B cell (primary cell): Measurements from ENCODE around the gene MGAT4B. TPM values are rescaled to one million over a fixed set of nuclear protein-coding genes. Genes with fewer than 3 reads are reported as not detected.

Source experiments
- ATAC-seq: fragments of 200-7000 bp; cut with Tn5 transposase; one replicate; pipeline ENCODE4 v1.10.0; 2021; ENCODE audit warnings: low read depth, mild to moderate bottlenecking, moderate number of reproducible peaks, moderate library complexity
- CTCF ChIA-PET: fragments of 350-600 bp; sonication (Branson Sonifier 250); formaldehyde crosslinking; loops from one replicate; lab custom pipeline; 2021; ENCODE audit warnings: antibody characterized with exemption, inconsistent platforms; lab: Charles Lee
- POLR2A ChIA-PET: fragments of 350-600 bp; sonication (Branson Sonifier 250); formaldehyde crosslinking; loops from one replicate; lab custom pipeline; 2021; ENCODE audit warnings: antibody characterized with exemption; lab: Charles Lee
- DNase-seq: peaks from one replicate; pipeline ENCODE4 v3.0.0; 2013
- H2AFZ ChIP-seq: 2 replicates; pipeline ENCODE4 v1.6.1; 2012; ENCODE audit warnings: mild to moderate bottlenecking, low read depth, low read length; ENCODE audit not compliant: insufficient read depth, poor library complexity, severe bottlenecking
- H3K27ac ChIP-seq, 2 donors: 1 replicate in 1 of 2; 2 replicates in 1 of 2; pipeline ENCODE4 v1.5.1; 2012 to 2013; ENCODE audit warnings: low read length in 2 of 2, mild to moderate bottlenecking in 2 of 2, moderate library complexity in 1 of 2
- H3K27me3 ChIP-seq, 4 experiments: fragments of 200-600 bp in 1 of 4; sonication (generic) in 1 of 4; replicated peaks in 1 of 4; 1 replicate in 2 of 4; 2 replicates in 2 of 4; pipeline versions ENCODE4 v1.6.1 to v1.7.0; 2013 to 2016; ENCODE audit warnings: low read length in 3 of 4, mild to moderate bottlenecking in 2 of 4, mixed read lengths in 1 of 4, moderate library complexity in 1 of 4; ENCODE audit not compliant: insufficient read depth in 4 of 4, control insufficient read depth in 3 of 4; ENCODE audit errors: control extremely low read depth in 1 of 4
- H3K36me3 ChIP-seq, 2 experiments: replicated peaks in 1 of 2; 1 replicate in 1 of 2; 2 replicates in 1 of 2; pipeline versions ENCODE4 v1.6.1 to v1.7.1; 2013; ENCODE audit warnings: low read length in 1 of 2; ENCODE audit not compliant: insufficient read depth in 2 of 2, control insufficient read depth in 1 of 2; ENCODE audit errors: control extremely low read depth in 1 of 2, extremely low read depth in 1 of 2
- H3K4me1 ChIP-seq, 2 donors: fragments of 200-600 bp in 1 of 2; sonication (generic) in 1 of 2; 1 replicate in 1 of 2; 2 replicates in 1 of 2; pipeline versions ENCODE4 v1.5.1 to v1.6.1; 2013 to 2017; ENCODE audit warnings: low read length in 2 of 2; ENCODE audit not compliant: control insufficient read depth in 2 of 2, insufficient read depth in 2 of 2
- H3K4me2 ChIP-seq: replicated peaks from 2 replicates; pipeline ENCODE3; 2012; ENCODE audit warnings: mild to moderate bottlenecking, low read depth, low read length; ENCODE audit not compliant: poor library complexity, severe bottlenecking
- H3K4me3 ChIP-seq, 5 experiments: fragments of 200-600 bp in 1 of 5; sonication (generic) in 1 of 5; 1 replicate in 3 of 5; 2 replicates in 2 of 5; pipeline versions ENCODE4 v1.5.1 to v1.7.0; 2011 to 2016; ENCODE audit warnings: low read length in 4 of 5, mild to moderate bottlenecking in 4 of 5, low read depth in 2 of 5, control low read depth in 1 of 5, moderate library complexity in 1 of 5; ENCODE audit not compliant: insufficient read depth in 1 of 5; ENCODE audit errors: control extremely low read depth in 1 of 5, extremely low read depth in 1 of 5
- H3K79me2 ChIP-seq: fragments of 200-600 bp; sonication (generic); one replicate; pipeline ENCODE4 v1.6.0; 2016; ENCODE audit warnings: low read length; ENCODE audit not compliant: control insufficient read depth, insufficient read depth
- H3K9ac ChIP-seq: fragments of 200-600 bp; sonication (generic); 2 replicates; pipeline ENCODE4 v1.6.1; 2017; ENCODE audit warnings: mild to moderate bottlenecking, low read length, moderate library complexity
- H3K9me3 ChIP-seq, 3 donors: one replicate each; pipeline versions ENCODE4 v1.6.1 to v1.7.1; 2013; ENCODE audit warnings: low read length in 2 of 3; ENCODE audit not compliant: control insufficient read depth in 2 of 3, insufficient read depth in 1 of 3; ENCODE audit errors: control extremely low read depth in 1 of 3
- H4K20me1 ChIP-seq: 2 replicates; pipeline ENCODE4 v1.6.0; 2012; ENCODE audit warnings: mild to moderate bottlenecking, low read length; ENCODE audit not compliant: insufficient read depth, control insufficient read depth, poor library complexity, severe bottlenecking
- H3K27ac Mint-ChIP-seq: one replicate; pipeline ENCODE4 v1.8.0; 2021; ENCODE audit warnings: mixed read lengths
- H3K27me3 Mint-ChIP-seq: one replicate; pipeline ENCODE4 v1.8.0; 2021; ENCODE audit warnings: mixed read lengths
- H3K4me1 Mint-ChIP-seq: one replicate; pipeline ENCODE4 v1.8.0; 2021; ENCODE audit warnings: mixed read lengths
- H3K4me3 Mint-ChIP-seq: one replicate; pipeline ENCODE4 v1.8.0; 2021; ENCODE audit warnings: mixed read lengths
- H3K9me3 Mint-ChIP-seq: one replicate; pipeline ENCODE4 v1.8.0; 2022; ENCODE audit warnings: mixed read lengths; ENCODE audit not compliant: insufficient read depth
- CTCF ChIP-seq: fragments of 200-600 bp; IDR thresholded peaks from one replicate; pipeline ENCODE4 v1.8.0; 2022; ENCODE audit warnings: antibody characterized with exemption, mild to moderate bottlenecking
- EZH2 ChIP-seq: IDR thresholded peaks from 2 replicates; pipeline ENCODE4 v1.6.1; 2012; ENCODE audit warnings: borderline replicate concordance, low read depth, mild to moderate bottlenecking, moderate library complexity, low read length; ENCODE audit not compliant: insufficient read depth, poor library complexity, severe bottlenecking
- WGBS: methylation state at CpG from one replicate; pipeline ENCODE4 v1.1.5; 2013; ENCODE audit warnings: missing lambda C conversion rate; ENCODE audit not compliant: insufficient coverage; 5-methylcytosine and 5-hydroxymethylcytosine counted together
- intact Hi-C: fragments of 100-400 bp; cut with micrococcal nuclease; formaldehyde crosslinking; loops from one replicate; pipeline ENCODE4 v1.10.0; 2022
- polyA plus RNA-seq: library from polyadenylated mRNA; depleted of rRNA; stranded (reverse); fragments of >200 nt; gene quantifications from 2 replicates; pipeline ENCODE4 v1.2.3, GENCODE V29; 2012
- total RNA-seq, 2 donors: library from RNA; stranded (reverse); fragments of 120-200 nt in 1 of 2; gene quantifications; 1 replicate in 1 of 2; 2 replicates in 1 of 2; pipeline versions ENCODE4 v1.2.3 to v1.2.4, GENCODE V29; 2013 to 2022

Gene MGAT4B
- total and polyA plus RNA-seq, 2 donors (not counting 1 experiment from before 2014, with no cell fraction given) = 105 to 165 TPM

DNA sequence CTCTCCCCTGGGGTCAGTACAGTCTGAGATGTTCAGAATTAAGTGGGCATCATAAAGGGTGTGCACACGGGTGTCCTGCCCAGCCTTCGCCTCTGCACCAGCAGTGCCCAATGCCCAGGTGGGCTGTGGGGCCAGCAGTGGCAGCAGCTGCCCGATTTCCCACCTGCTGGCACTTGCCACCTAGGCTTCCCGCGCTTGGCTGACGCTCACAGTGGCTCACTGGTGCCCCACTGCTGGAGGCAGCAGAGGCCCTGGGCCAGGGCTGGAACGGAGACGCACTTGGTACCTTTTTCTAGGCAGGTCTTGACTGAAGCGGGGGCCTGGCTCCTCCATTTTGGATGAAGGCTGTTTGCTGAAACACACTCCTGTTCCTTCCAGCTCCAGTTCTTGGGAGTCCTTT lies 35.0 kb upstream of the MGAT4B start:
- CTCF ChIA-PET = no interaction called here
- no peak overlapping the region for H3K4me3 ChIP-seq
- POLR2A ChIA-PET = no interaction called here
- WGBS = 97% methylated on average over 9 of the region's 9 CpGs
- H3K4me2 ChIP-seq = no peak overlapping the region
- H3K27ac ChIP-seq = no peak overlapping the region
- H3K4me3 Mint-ChIP-seq = no peak overlapping the region
- peaks cover 3% of the 10 kb centered on the region for H3K4me1 Mint-ChIP-seq
- intact Hi-C loops = no loop called here
- H3K27ac Mint-ChIP-seq = no peak overlapping the region
- H3K79me2 ChIP-seq = peaks cover 2% of the 10 kb centered on the region
- H3K9me3 ChIP-seq = peaks cover 0 to 16% (median 0%) of the 10 kb centered on the region in 3 donors
- peaks cover 0 to 4% of the 10 kb centered on the region in 2 donors for H3K4me1 ChIP-seq
- H3K9ac ChIP-seq = no peak overlapping the region
- H2AFZ ChIP-seq = no peak overlapping the region
- no peaks in the 10 kb centered on the region for H3K27me3 ChIP-seq
- no peaks in the 10 kb centered on the region for H3K27me3 Mint-ChIP-seq
- ATAC-seq = no peak
- H3K9me3 Mint-ChIP-seq = peaks cover 3% of the 10 kb centered on the region
- no peak for TF ChIP-seq CTCF
- TF ChIP-seq EZH2 = no peak
- DNase-seq = no peak
- peaks cover 0 to 52% of the 10 kb centered on the region in 2 experiments for H3K36me3 ChIP-seq
- H4K20me1 ChIP-seq = peaks cover 12% of the 10 kb centered on the region

DNA sequence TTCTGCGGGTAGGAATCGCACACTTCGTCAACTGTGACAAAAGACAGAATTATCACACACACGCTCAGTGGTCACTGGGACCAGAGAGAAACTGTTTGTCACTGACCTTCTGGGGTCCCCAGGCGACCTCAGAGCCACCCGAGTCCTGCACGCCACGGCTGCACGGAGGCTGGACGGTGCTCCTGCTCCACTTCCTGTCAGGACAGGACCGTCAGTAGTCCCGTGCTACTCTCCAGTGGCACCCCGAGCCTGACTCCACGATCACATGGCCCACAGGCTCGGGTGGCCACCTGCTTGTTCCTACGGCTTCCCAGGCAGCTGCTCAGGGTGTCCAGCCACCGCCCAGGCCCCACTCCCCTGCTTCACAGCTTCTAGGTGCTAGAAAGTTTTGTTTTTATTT lies 34.1 kb upstream of the MGAT4B start:
- ChIA-PET POLR2A (interaction anchor here (1.0 kb wide), 1 partner anchor 18 kb away, joined by 3 read pairs; the partner anchor contains the start of gene MRNIP), CTCF (no interaction called here)
- Histone ChIP-seq H3K27ac (no peak overlapping the region), H2AFZ (no peak overlapping the region), H3K4me1 (peaks cover 3 to 8% of the 10 kb centered on the region in 2 donors), H3K4me2 (no peak overlapping the region), H3K36me3 (peaks cover 0 to 52% of the 10 kb centered on the region in 2 experiments), H3K9ac (no peak overlapping the region), H3K9me3 (peaks cover 0 to 15% (median 0%) of the 10 kb centered on the region in 3 donors), H4K20me1 (peaks cover 19% of the 10 kb centered on the region), H3K79me2 (no peaks in the 10 kb centered on the region), H3K27me3 (no peaks in the 10 kb centered on the region), H3K4me3 (no peak overlapping the region)
- no peak for ATAC-seq
- H3K4me1 Mint-ChIP-seq = peaks cover 7% of the 10 kb centered on the region
- peaks cover 3% of the 10 kb centered on the region for H3K9me3 Mint-ChIP-seq
- H3K4me3 Mint-ChIP-seq = no peak overlapping the region
- intact Hi-C loops = no loop called here
- no peak for DNase-seq
- no peaks in the 10 kb centered on the region for H3K27me3 Mint-ChIP-seq
- TF ChIP-seq CTCF (no peak), EZH2 (no peak)
- WGBS = 94% methylated on average over 17 of the region's 17 CpGs
- H3K27ac Mint-ChIP-seq = peak overlapping the region; percentile 15
